Activated CD4-positive, alpha-beta memory T cell treated with anti-CD3 and anti-CD28 coated beads, Interleukin-2, amount 10 ng/mL, durations not matched to agents 7 days and 5 days (primary cell): ENCODE data around the gene GATA3. TPM values are rescaled to one million over a fixed set of nuclear protein-coding genes. Genes with fewer than 3 reads are reported as not detected.

Experiments
- CTCF ChIA-PET: fragments of 350-600 bp; sonication (Branson Sonifier 250); formaldehyde crosslinking; loops from one replicate; lab custom pipeline; 2021; ENCODE audit warnings: antibody characterized with exemption, inconsistent platforms; lab: Charles Lee
- POLR2A ChIA-PET: fragments of 350-600 bp; sonication (Branson Sonifier 250); formaldehyde crosslinking; loops from one replicate; lab custom pipeline; 2021; ENCODE audit warnings: antibody characterized with exemption; lab: Charles Lee
- DNase-seq: peaks from one replicate; pipeline ENCODE4 v3.0.0-alpha.2; 2020
- H3K27ac Mint-ChIP-seq: one replicate; pipeline ENCODE4 v1.8.0; 2021; ENCODE audit warnings: mild to moderate bottlenecking, mixed read lengths
- H3K27me3 Mint-ChIP-seq: one replicate; pipeline ENCODE4 v1.8.0; 2021; ENCODE audit warnings: mixed read lengths
- H3K36me3 Mint-ChIP-seq: one replicate; pipeline ENCODE4 v1.8.0; 2021; ENCODE audit warnings: low read depth, mixed read lengths
- H3K4me1 Mint-ChIP-seq: one replicate; pipeline ENCODE4 v1.8.0; 2021; ENCODE audit warnings: mixed read lengths
- H3K4me3 Mint-ChIP-seq: one replicate; pipeline ENCODE4 v1.8.0; 2021; ENCODE audit warnings: mild to moderate bottlenecking, mixed read lengths
- H3K9me3 Mint-ChIP-seq: one replicate; pipeline ENCODE4 v1.8.0; 2021; ENCODE audit warnings: mixed read lengths
- total RNA-seq, 2 experiments: library from RNA; stranded (reverse); gene quantifications; one replicate each; pipeline ENCODE4 v1.2.3, GENCODE V29; 2021

GATA3 gene
- total RNA-seq, 2 experiments from 2014 or later = 112 TPM

DNA sequence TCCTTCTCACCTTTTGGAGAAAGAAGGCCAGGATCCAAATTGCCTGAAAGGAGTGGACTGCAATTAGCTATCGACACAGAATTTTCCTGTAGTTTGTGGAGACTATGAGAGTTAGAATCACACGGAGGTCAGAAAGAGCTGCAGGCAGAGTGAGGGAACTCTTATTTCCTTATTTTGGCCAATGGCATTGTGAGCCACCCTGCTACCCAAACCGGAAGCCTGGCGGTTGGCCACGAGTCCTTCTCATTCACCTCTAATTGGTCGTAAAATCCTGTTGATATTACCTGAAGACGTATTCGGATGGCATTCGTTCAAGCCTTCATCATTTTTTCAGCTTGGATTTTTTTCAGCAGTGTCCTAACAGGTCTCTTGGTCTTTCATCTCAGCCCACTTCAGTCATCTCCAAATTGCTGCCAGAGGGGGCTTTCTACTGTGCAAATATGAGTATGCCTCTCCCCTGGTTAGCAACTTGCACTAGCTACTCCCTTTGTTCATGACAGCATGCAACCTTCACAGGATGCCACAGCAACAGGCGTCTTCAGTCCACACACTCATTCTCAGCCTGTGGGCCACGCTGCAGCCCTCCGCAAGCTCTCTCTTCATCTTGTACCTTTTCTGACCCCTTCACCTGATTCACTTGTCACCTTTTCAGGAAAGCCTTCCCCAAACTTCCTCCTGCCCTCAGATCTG is 66.9 kb downstream of the GATA3 start:
- POLR2A ChIA-PET = no interaction called here
- DNase-seq = no peak
- CTCF ChIA-PET = interaction anchor here (1.2 kb wide), 1 partner anchor 254 kb away, joined by 4 read pairs; no protein-coding TSS in a partner anchor
- H3K4me1 Mint-ChIP-seq = no peaks in the 10 kb centered on the region
- H3K36me3 Mint-ChIP-seq = peaks cover 1% of the 10 kb centered on the region
- H3K4me3 Mint-ChIP-seq = no peak overlapping the region
- no peak overlapping the region for H3K27ac Mint-ChIP-seq
- peaks cover 2% of the 10 kb centered on the region for H3K9me3 Mint-ChIP-seq
- no peaks in the 10 kb centered on the region for H3K27me3 Mint-ChIP-seq

DNA sequence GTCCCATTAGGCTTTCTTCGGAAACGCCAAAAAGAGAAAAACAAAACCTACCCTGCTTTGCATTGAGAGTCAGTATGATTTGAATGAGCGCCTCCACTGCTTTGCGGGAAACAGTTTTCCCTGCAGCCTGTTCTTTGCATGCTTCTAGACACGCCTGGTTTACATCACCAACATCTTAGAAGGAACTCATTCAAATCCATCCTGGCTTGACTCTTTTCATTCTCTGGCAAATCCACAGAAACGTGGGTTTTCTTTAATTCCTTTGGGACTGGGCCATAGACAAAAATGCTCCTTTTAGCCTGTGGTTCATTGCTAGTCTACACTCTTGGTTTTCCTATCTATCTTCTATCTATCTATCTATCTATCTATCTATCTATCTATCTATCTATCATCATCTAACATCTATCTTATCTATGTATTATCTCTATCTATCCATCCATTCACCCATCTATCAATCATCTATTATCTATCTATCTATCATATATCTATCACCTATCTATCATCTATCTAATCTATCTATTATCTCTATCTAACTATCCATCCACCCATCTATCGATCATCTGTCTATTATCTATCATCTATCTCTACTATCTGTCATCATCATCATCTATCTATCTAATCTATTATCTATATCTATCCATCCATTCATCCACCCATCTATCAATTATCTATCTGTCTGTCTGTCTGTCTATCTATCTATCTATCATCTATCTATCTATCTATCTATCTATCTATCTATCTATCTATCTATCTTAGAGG is 68.3 kb downstream of the GATA3 start:
- POLR2A ChIA-PET = no interaction called here

DNA sequence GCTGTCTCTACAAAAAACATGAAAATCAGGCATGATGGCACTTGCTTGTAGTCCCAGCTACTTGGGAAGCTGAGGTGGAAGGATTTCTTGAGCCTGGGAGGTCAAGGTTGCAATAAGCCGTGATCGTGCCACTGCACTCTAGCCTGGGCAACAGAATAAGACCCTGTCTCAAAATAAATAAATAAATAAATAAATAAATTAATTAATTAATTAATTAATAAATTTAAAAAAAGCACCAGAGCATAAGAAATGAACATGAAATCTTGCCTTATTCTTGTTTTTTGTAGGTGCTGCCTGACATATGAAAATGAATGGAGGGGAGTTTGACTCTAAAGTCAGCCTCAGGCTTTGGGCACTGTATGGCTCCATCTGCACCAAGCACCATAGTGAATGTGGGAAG is 69.9 kb downstream of the GATA3 start:
- Mint-ChIP-seq H3K27me3 (no peaks in the 10 kb centered on the region), H3K9me3 (no peaks in the 10 kb centered on the region), H3K4me1 (peaks cover 9% of the 10 kb centered on the region), H3K4me3 (no peak overlapping the region), H3K36me3 (peaks cover 9% of the 10 kb centered on the region), H3K27ac (no peak overlapping the region)
- ChIA-PET POLR2A (no interaction called here), CTCF (interaction anchor here (0.9 kb wide), 1 partner anchor 23 kb away, joined by 3 read pairs; no protein-coding TSS in a partner anchor)
- no peak for DNase-seq

More for the DNA sequence above, 68.3 kb downstream of the GATA3 start:
- Mint-ChIP-seq H3K4me1 (no peaks in the 10 kb centered on the region), H3K36me3 (peaks cover 5% of the 10 kb centered on the region), H3K27me3 (no peaks in the 10 kb centered on the region), H3K27ac (no peak overlapping the region), H3K4me3 (no peak overlapping the region), H3K9me3 (no peaks in the 10 kb centered on the region)
- CTCF ChIA-PET = no interaction called here
- DNase-seq = no peak

Other genes with a start within 250 kb of the GATA3 start
- 10 to 100 TPM; 12.7 to 13.0 TPM for gene TAF3, start 236.2 kb upstream of the GATA3 start, total RNA-seq